ENCODE data around the gene DENND2A. TPM values are rescaled to one million over a fixed set of nuclear protein-coding genes. Genes with fewer than 3 reads are reported as not detected.

Gene DENND2A
- total RNA-seq, 2 experiments from 2014 or later: not detected

DNA sequence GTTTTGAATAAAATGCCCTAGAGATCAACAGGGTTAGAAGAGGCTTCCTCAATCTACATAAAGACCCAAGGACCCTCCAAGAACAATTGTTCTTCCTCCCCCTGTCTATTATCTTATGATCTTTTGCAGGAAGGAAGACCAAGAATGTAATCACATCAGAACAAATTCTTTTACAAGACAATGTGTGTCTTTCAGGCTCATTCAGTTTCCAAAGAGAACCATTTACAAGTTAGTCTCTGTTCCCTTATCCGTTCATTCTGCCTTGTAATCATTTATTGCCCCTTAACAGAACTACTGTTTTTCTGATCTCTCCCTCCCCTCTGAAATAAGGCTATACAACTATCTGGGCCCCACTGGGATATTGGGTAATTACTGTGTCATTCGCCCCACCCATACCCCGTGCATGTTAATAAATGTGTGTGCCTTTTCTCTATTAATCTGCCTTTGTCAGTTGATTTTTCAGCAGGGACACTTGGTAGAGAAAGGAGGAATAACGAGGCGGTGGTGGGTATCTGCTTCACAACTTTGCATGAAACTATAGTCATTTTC lies 155.6 kb downstream of the DENND2A start:
- no peak overlapping the region for H3K27ac Mint-ChIP-seq
- H3K4me1 Mint-ChIP-seq: no peaks in the 10 kb centered on the region
- ATAC-seq (no peak), DNase-seq (no peak)
- no peaks in the 10 kb centered on the region for H3K36me3 Mint-ChIP-seq (ENCODE audit: low read depth)
- H3K9me3 Mint-ChIP-seq (ENCODE audit: low read depth): no peaks in the 10 kb centered on the region
- intact Hi-C loops (cut with DNase I, micrococcal nuclease): no loop called here
- H3K27me3 Mint-ChIP-seq: peaks cover 3% of the 10 kb centered on the region
- H3K4me3 Mint-ChIP-seq: no peak overlapping the region
- POLR2A ChIA-PET: no interaction called here
- CTCF ChIA-PET: no interaction called here

DNA sequence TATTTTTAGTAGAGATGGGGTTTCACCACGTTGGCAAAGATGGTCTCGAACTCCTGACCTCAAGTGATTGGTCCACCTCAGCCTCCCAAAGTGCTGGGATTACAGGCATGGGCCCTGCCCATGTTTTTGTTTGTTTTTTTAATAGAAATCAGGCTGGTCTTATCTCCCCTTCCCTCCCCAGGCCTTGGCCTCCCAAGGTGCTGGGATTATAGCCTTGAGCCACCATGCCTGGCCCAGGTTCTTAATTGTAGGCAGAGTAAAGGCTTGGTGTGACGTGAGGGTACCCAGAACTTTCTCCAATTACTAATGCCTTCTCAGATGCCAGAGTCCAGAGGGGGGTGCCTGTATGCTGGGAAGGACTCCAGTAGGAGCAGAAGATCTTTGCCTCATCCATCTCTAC lies 156.1 kb downstream of the DENND2A start:
- H3K27me3 Mint-ChIP-seq: peaks cover 3% of the 10 kb centered on the region
- POLR2A ChIA-PET: no interaction called here
- no peaks in the 10 kb centered on the region for H3K4me1 Mint-ChIP-seq
- no peaks in the 10 kb centered on the region for H3K36me3 Mint-ChIP-seq (ENCODE audit: low read depth)
- intact Hi-C loops (cut with DNase I, micrococcal nuclease): no loop called here
- H3K9me3 Mint-ChIP-seq (ENCODE audit: low read depth): no peaks in the 10 kb centered on the region
- ATAC-seq: no peak
- CTCF ChIA-PET: no interaction called here
- no peak overlapping the region for H3K27ac Mint-ChIP-seq
- no peak for DNase-seq
- no peak overlapping the region for H3K4me3 Mint-ChIP-seq

- ChIA-PET CTCF (interaction anchor here (0.5 to 1.6 kb wide), 3 partner anchors 9 to 41 kb away, joined by 3 to 5 read pairs (median 5); no protein-coding TSS in a partner anchor), POLR2A (no interaction called here)
- no peaks in the 10 kb centered on the region for H3K27me3 Mint-ChIP-seq
- H3K27ac Mint-ChIP-seq: no peak overlapping the region
- DNase-seq: no peak
- no peak for ATAC-seq
- H3K9me3 Mint-ChIP-seq (ENCODE audit: low read depth): no peaks in the 10 kb centered on the region
- peak overlapping the region; percentile 99 for H3K4me3 Mint-ChIP-seq
- intact Hi-C loops (cut with DNase I, micrococcal nuclease): loop anchor here (1.0 to 5.0 kb wide), 15 partner anchors 77 to 1121 kb away; partner anchors contain the start of genes NDUFB2 (in 2 of the 2), AGK (in 1 of the 2), BRAF (in 1 of the 2) and KDM7A (in 1 of the 2)
- H3K36me3 Mint-ChIP-seq (ENCODE audit: low read depth): peaks cover 2% of the 10 kb centered on the region
- peaks cover 24% of the 10 kb centered on the region for H3K4me1 Mint-ChIP-seq
These were observed 160.9 kb downstream of the DENND2A start for GRCh38 chr7:140479739-140480084.

DNA sequence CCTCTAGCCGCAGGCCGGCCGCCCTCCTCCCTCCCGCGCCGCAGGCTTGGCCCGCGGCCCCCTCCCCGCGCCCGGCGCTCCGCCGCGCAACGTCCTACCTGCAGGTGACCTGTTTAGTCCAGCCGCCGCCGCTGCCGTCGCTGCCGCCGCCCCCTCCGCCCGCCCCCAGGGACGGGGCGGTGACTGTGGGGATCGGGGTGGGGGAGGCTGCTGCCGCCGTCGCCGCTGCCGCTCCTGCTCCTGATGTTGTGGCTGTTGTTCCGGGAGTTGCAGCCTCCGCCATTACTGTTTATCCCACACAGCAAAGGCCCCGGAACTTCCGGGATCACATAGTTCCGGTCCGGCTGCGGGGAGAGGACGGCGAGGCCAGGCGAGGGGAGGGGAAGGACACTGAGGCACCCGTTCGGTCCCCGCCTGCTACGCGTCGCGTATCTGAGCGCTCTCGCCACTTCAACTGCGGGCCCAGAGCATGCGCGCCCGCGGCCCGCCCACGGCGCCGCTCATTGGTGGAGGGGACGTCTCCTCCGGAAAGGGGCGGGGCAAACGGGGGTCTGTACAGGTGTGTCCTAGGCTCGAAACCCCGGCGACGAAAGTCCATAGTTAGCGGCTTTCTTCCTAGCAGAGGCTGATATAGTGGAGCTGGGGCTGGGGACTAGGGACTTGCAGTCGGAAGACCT lies 161.4 kb downstream of the DENND2A start, which contains the start of gene MKRN1:
MKRN1 (minus strand) TSS at position 444 of the 677 bp plus-strand sequence; CDS start at position 283, 161 bp downstream.
- peak within 1 kb of the TSS; percentile 95 for H3K27ac Mint-ChIP-seq
- peaks cover 24% of the 10 kb centered on the region for H3K4me1 Mint-ChIP-seq
- intact Hi-C loops (cut with DNase I, micrococcal nuclease): loop anchor here (1.0 to 5.0 kb wide), 15 partner anchors 77 to 1120 kb away; partner anchors contain the start of genes NDUFB2 (in 2 of the 2), AGK (in 1 of the 2), BRAF (in 1 of the 2) and KDM7A (in 1 of the 2)
- peaks cover 2% of the 10 kb centered on the region for H3K36me3 Mint-ChIP-seq (ENCODE audit: low read depth)
- no peaks in the 10 kb centered on the region for H3K27me3 Mint-ChIP-seq
- H3K9me3 Mint-ChIP-seq (ENCODE audit: low read depth): no peaks in the 10 kb centered on the region
- POLR2A ChIA-PET: no interaction called here
- CTCF ChIA-PET: interaction anchor here (0.5 to 4.6 kb wide), 5 partner anchors 9 to 40 kb away, joined by 3 to 43 read pairs (median 5); no protein-coding TSS in a partner anchor
- DNase-seq (peak; percentile 97), ATAC-seq (peak; percentile 95)
- H3K4me3 Mint-ChIP-seq: peak within 1 kb of the TSS; percentile 99

DNA sequence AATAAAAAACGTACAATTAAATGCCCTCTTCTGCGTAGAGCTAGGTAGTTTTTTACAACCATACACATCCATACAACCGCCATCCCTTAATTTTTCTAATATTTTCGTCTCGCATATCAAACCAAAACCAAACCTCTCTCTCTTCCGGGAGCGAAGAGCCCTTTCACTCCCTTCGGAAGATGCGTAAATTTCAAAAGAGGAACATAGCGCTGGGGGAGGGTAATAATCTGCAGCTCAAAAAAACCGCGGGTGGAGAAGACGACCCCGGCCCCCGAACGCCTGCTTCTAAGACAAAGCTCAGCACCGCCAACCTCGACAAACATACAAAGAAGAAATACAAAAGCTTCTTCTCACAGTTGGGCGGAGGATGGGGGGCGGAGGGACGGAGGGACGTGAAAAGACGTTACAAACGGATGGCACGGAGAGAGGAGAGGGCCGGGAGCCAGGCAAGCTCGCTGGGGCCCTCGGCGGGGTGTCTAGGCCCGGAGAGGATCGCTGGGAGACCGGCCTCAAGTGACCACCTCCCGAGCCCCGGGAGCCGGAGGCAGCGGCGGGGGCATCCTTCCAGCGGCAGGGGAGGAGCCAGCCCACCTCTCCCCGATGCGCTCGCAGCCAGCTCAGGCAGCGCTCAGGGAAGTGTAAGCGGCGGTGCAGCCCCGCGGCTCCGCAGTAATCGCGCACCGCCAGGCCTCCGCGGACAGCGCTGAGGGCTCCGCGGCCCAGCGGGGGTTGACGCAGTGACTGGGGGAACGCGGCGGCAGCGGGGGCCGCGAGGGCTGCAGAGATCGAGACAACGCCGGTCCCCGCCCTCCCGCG lies 162.2 kb downstream of the DENND2A start:
- DNase-seq (peak; percentile 65), ATAC-seq (peak; percentile 31)
- H3K4me1 Mint-ChIP-seq: peaks cover 24% of the 10 kb centered on the region
- ChIA-PET CTCF (interaction anchor here (0.6 to 4.6 kb wide), 8 partner anchors 14 to 294 kb away, joined by 3 to 43 read pairs (median 4); no protein-coding TSS in a partner anchor), POLR2A (interaction anchor here (1.2 kb wide), 1 partner anchor 12 kb away, joined by 6 read pairs; no protein-coding TSS in a partner anchor)
- no peaks in the 10 kb centered on the region for H3K27me3 Mint-ChIP-seq
- H3K9me3 Mint-ChIP-seq (ENCODE audit: low read depth): no peaks in the 10 kb centered on the region
- intact Hi-C loops (cut with DNase I, micrococcal nuclease): loop anchor here (1.0 to 5.0 kb wide), 17 partner anchors 76 to 1260 kb away; partner anchors contain the start of genes NDUFB2 (in 2 of the 2), AGK (in 1 of the 2), BRAF (in 1 of the 2) and KDM7A (in 1 of the 2)
- H3K36me3 Mint-ChIP-seq (ENCODE audit: low read depth): peaks cover 2% of the 10 kb centered on the region
- peak overlapping the region; percentile 90 for H3K27ac Mint-ChIP-seq
- peak overlapping the region; percentile 99 for H3K4me3 Mint-ChIP-seq

DNA sequence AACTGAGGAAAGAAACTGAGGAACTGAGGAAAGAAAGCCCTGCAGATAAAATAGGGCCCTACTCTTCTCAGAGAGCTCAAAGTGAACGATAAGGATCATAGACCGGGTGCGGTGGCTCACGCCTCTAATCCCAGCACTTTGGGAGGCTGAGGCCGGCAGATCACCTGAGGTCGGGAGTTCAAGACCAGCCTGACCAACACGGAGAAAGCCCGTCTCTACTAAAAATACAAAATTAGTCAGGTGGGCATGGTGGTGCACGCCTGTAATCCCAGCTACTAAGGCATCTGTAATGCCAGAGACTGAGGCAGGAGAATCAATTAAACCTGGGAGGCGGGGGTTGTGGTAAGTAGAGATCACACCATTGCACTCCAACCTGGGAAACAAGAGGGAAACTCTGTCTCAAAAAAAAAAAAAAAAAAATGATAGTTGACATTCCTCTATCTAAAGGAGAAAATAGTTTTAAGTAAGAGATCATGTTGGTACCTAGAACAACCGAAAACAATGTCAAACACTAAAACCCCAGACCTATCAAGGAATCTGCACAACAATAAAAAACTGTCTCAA lies 163.8 kb downstream of the DENND2A start:
- CTCF ChIA-PET: interaction anchor here (0.6 to 4.6 kb wide), 18 partner anchors 8 to 334 kb away, joined by 3 to 43 read pairs (median 4); no protein-coding TSS in a partner anchor
- Mint-ChIP-seq H3K9me3 (ENCODE audit: low read depth) (no peaks in the 10 kb centered on the region), H3K27ac (peak overlapping the region; percentile 90), H3K4me3 (peak overlapping the region; percentile 99), H3K27me3 (no peaks in the 10 kb centered on the region), H3K36me3 (ENCODE audit: low read depth) (peaks cover 3% of the 10 kb centered on the region), H3K4me1 (peaks cover 29% of the 10 kb centered on the region)
- intact Hi-C loops (cut with DNase I, micrococcal nuclease): loop anchor here (1.0 to 5.0 kb wide), 7 partner anchors 17 to 414 kb away; partner anchors contain the start of genes PARP12 (in 1 of the 2) and RAB19 (in 1 of the 2)
- POLR2A ChIA-PET: interaction anchor here (0.8 to 1.3 kb wide), 2 partner anchors 429 to 1082 kb away, joined by 3 to 5 read pairs; no protein-coding TSS in a partner anchor
- DNase-seq (no peak), ATAC-seq (no peak)

GRCh38 chr7:140475747-140476333 lies 164.8 kb downstream of the DENND2A start:
- H3K36me3 Mint-ChIP-seq (ENCODE audit: low read depth): peaks cover 5% of the 10 kb centered on the region
- no peak for ATAC-seq
- H3K4me1 Mint-ChIP-seq: peaks cover 32% of the 10 kb centered on the region
- H3K27me3 Mint-ChIP-seq: no peaks in the 10 kb centered on the region
- no peak overlapping the region for H3K4me3 Mint-ChIP-seq
- no peak overlapping the region for H3K27ac Mint-ChIP-seq
- ChIA-PET POLR2A (no interaction called here), CTCF (interaction anchor here (0.6 to 4.6 kb wide), 7 partner anchors 8 to 170 kb away, joined by 3 to 43 read pairs (median 3); no protein-coding TSS in a partner anchor)
- intact Hi-C loops (cut with DNase I, micrococcal nuclease): loop anchor here (1.0 to 5.0 kb wide), 6 partner anchors 17 to 414 kb away; partner anchors contain the start of genes PARP12 (in 1 of the 2) and RAB19 (in 1 of the 2)
- H3K9me3 Mint-ChIP-seq (ENCODE audit: low read depth): no peaks in the 10 kb centered on the region
- peak; percentile 65 for DNase-seq

Other genes with a start within 250 kb of the DENND2A start
- gene SLC37A3, start 242.3 kb downstream of the DENND2A start, total RNA-seq: 10 to 100 TPM; 47.5 to 55.5 TPM
- 10 to 100 TPM; 11.3 to 12.8 TPM for gene RAB19, start 236.8 kb downstream of the DENND2A start, total RNA-seq
- gene MKRN1, start 161.3 kb downstream of the DENND2A start, total RNA-seq: 10 to 100 TPM; 73.6 to 77.9 TPM
- gene ADCK2, start 32.1 kb upstream of the DENND2A start, total RNA-seq: 10 to 100 TPM; 16.5 to 25.7 TPM
- 100 to 1,000 TPM in 1 of 2 experiments, 10 to 100 TPM in 1; 83.8 to 162 TPM for gene NDUFB2, start 55.9 kb upstream of the DENND2A start, total RNA-seq